HG03060 (cell line): Measurements from ENCODE around the gene IL1RAPL1.

Source experiments
- ATAC-seq: cut with Tn5 transposase; IDR thresholded peaks from one replicate; pipeline ENCODE4 v1.9.1; 2021; ENCODE audit warnings: low read depth, moderate number of reproducible peaks; ENCODE audit not compliant: unreplicated experiment

Gene IL1RAPL1

DNA sequence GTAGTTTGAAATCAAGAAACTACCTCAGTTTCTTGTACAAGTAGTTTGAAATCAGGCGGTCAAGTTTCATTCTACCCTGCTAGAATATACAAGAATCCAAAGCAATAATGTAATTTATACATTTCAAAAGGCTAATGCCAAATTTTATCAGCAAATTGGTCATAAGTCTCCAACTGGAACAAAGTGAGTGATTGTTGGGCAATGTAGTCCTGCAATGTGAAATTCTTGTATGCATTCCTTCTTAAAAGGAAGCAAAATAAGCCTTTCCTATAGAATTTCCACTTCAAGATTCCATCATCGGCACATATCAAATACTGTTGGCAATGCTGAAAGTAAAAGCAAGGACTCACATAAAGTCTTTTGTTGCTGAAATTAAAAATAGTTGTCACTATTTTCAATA, 334.9 kb downstream of the IL1RAPL1 start:
- ATAC-seq = no peak

DNA sequence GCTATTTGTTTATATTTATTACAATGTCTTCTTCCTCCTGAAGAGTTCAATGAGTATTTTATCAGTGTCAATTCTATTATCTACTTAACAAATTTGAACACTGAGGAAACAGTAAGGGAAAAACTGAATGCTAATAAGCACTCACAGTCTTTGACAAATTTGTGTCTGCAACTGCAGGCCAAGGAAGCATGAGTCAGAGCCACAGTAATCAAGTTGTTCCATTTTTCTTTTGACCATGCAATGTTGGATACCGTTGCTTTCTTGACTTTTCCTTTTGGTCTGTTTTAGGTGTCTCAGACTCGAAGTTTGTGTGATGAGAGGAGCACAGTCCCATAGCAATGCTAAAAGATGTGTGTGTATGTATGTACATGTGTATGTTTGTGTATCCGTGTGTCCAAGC, 359.6 kb downstream of the IL1RAPL1 start:
- no peak for ATAC-seq

GRCh38 chrX:28960063-28960462, 372.8 kb downstream of the IL1RAPL1 start:
- ATAC-seq = no peak

DNA sequence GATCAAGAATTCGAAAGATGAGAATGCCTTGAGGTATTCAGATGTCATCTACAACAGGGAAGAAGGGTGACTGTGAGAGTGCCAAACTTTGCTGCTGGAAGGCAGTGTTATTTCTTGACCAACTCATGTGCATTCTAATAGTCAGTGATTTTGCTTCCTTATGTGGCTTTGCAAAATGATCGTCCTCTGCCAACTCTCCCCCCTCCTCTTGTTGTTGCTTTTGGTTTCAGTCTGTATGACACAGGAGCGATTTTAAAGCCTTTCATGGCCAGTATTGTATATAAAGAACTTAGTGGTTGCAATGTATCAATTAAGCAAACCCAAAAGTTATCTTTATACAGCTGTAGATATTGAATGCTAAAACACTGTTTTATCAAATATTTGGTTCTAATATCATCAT, 379.1 kb downstream of the IL1RAPL1 start:
- no peak for ATAC-seq

DNA sequence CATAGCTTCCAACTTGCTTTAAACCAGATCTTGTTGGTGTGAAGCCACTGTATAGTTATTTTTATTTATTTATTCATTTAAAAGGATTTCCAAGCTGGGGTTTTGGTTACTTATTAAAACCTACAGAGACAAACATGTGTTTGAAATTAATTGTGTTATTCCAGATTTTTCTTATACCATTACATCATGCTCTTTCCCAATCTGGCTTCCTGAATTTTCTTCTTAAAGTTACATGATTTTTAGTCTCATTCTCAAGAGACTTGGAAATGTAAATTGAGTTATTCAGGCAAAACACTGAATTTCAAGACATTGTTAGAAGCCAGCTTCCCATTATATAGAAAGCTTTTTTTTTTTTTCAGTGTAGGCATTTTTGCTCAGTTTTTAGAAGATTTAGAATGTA, 381.9 kb downstream of the IL1RAPL1 start:
- ATAC-seq = no peak

GRCh38 chrX:28979877-28980276, 392.6 kb downstream of the IL1RAPL1 start:
- no peak for ATAC-seq

DNA sequence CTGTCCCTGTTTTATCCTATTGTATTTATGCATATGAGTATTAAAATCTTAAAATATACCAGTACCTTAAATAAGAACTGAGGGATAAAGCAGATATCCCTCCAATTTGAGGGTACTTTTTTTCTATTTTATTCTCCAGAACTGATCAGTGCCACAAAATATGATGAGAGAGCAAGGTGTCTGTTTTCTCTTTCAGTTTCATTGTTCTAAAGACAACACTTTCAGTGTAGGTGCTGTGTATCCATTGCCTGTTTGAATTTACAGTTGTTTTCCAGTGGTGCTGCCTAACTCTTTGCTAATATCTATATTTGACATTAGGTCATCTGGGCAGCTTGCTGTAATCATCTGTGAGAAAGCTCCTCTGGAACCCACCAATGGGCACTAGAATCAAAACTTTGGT, 394.7 kb downstream of the IL1RAPL1 start:
- ATAC-seq = no peak

DNA sequence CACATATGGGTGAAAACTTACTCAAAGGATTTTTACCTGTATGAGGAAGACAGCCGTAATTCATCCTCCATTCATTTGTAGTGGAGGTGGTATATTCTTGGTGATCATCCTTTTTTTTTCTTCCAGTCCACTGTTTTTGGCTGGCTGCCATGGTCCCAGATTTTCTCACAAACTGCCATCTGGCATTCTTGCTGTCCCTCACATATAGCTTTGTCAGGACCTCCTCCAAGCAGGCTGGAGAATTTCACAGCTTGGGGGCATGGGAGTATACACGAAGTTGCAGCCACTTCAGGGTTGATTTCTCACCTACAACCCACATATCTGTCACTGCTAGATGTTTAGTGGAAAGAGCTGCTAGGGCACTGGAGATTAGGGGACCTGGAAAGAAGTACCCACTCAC, 401.0 kb downstream of the IL1RAPL1 start:
- ATAC-seq = no peak

DNA sequence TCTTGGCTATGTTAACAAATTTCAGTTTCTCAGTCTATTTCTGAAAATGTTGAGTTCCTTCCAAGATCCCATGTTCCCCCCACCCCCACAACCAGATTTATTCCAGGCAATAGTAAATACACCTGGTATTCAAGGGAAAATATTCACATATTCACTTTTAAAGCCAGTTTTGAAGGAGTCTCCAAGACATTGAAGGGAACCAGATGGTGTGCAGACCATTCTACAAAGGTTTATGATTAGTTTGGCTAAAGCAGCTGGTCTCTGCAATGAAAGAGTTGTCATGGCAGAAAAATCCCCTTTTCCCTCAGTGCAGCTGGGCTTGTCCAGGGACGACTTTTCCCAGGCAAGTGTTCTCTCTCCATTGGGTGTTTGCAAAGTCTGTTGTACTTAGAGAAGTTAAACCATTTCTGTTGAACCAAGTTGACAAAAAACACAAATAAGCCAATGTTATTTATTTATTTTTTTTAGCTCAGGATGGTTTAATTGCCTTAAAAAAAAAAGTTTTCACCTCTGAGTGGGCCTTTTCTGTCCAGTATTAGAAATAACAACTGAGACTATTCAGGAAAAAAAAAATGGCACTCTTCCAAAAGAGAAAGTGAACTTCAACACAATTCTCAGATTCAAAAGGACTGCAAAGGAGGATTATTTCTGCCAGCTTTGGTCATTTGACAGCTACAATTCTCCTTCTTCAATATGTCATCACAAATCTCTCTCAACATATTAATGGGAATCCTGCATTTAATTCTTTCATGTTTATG, 410.6 kb downstream of the IL1RAPL1 start:
- ATAC-seq = no peak

DNA sequence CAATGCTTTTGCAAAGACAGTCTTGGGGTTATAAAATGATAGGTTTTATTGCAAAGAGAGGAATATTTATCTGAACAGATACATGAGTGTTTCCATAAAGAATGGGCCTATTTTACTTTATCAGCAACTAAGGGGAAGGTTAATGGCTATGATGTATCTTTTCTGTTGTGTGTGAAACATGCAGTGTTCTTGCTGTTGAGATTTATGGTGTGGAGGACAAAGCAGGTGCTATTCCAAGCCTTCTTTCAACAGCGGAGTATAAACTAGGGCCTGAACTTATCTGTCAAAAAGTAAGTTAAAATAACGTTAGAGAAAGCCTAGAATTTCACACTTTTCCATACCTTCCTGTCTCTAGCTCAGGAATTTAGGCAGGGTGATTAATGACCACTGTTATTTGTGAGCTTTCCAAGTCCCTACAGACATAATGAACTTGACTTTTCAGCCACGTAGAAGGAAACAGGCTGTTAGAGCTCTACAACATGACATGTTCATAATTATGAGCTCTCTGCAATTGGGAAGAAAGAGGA, 411.4 kb downstream of the IL1RAPL1 start:
- ATAC-seq = no peak

DNA sequence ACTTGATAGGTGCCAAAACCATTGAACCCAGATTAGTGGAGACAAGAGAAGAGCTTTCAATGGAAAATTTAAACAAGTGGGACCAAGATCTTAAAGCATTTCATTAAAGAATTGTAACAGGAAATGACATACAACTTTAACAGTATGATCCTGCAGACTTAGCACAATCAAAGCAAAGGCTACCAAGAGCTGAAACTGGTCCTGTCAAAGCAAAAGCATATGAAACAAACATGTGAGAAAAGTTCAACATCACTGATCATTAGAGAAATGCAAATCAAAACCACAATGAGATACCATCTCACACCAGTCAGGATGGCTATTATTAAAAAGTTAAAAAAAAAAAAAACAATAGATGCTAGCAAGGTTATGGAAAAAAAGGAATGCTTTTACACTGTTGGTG, 425.6 kb downstream of the IL1RAPL1 start:
- ATAC-seq = no peak

DNA sequence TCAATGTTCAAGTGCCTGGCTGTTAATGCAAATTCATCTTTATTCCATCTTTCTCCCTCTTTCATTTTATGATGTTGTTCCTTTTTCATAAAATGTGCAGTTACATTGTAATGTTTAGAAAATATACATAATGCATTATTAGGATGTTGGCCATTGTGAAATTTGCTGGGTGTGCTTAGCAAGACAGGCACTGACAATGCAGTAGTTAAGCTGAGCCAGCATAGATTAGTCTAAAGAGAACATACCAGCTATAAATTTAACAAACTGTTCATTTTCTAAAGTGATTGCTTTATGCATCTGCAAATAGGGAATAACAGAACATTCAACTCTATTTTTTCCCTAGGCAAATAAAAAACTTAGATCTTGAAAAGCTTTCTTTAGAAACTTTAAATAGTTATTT, 436.0 kb downstream of the IL1RAPL1 start:
- no peak for ATAC-seq

GRCh38 chrX:29024871-29025270, 437.6 kb downstream of the IL1RAPL1 start:
- no peak for ATAC-seq

DNA sequence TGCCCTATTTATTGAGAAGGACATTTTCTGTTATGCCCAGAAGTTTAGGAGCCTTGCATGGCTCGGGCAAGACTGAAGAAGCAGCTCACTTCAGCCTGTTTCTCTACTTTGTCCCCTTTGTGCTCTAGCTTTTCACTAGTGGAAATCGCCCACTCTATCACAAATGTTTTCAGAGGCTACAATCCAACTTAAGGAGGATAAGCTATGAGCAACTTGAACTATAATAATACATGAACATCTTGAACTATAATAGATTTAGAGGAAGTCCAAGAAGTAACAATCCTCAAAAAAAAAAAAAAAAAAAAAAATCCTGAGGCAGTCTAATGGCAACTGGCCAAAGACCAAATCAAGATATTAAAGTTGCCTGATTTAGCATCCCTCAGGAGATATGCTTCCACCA, 452.3 kb downstream of the IL1RAPL1 start:
- ATAC-seq = no peak

DNA sequence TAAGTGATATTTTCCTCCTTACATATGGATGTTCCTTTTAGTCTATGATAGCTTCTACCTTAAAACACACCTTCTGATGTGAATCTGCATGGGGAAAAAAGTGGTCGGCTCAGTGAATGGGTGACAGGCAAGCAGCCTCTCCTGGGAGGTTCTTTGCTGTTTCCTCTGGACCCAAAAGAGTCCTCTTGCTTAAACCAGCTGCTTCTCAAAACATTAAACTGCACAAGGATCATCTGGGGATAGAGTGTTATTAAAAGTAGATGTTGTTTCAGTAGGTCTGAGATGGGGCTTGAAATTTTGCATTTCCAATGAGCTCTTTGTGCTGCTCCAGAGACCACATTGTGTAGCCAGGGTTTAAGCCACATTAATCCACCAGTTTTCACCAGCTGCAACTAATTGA, 452.9 kb downstream of the IL1RAPL1 start:
- ATAC-seq = no peak

DNA sequence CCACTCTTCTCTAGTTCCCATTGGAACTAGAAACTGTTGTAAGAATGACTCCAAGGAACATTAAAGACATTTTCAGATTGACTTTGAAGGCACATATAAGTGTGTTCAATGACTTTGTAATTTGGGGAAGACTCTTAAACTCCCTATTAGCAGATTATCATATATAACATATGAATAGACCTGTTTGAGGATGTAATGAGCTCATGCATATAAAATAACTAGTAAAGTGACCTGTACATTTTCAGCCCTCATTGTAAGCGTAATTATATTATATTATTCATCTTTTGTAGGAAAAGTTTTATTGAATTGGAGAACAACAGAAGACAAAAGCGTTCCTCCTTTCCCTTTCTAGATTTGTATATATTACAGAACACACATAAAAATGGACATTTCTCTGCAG, 455.1 kb downstream of the IL1RAPL1 start:
- ATAC-seq = no peak

GRCh38 chrX:29043746-29044145, 456.5 kb downstream of the IL1RAPL1 start:
- no peak for ATAC-seq

GRCh38 chrX:29044423-29045184, 457.4 kb downstream of the IL1RAPL1 start:
- no peak for ATAC-seq

- no peak for ATAC-seq
These were observed 478.2 kb downstream of the IL1RAPL1 start for GRCh38 chrX:29065477-29065876.

DNA sequence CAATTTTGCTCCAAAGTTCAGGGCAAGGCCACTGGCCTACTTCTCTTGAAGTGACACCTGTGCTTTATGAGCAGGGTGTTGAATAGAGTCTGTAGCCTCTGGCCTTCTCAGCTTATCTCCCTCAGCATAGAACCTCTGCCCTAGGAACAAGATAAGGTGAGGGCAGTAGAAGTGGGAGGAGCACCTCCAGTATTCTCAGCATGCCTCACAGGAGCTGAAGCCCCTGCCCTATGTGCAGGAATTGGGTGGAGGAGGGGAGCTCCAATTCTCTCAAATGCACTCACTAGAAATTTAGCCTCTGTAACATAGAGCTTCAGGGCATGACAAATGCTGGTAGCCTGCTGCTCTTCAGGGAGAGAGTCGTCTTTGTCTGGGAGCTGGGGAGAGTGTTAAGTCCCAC, 479.3 kb downstream of the IL1RAPL1 start:
- ATAC-seq = no peak

GRCh38 chrX:29067351-29067750, 480.1 kb downstream of the IL1RAPL1 start:
- ATAC-seq = no peak
